GM19099 (cell line): ENCODE results near the gene BARX1.

Experiments
- POLR2A ChIP-seq: IDR thresholded peaks from 3 replicates; pipeline ENCODE4 v1.6.1; 2011; ENCODE audit warnings: low read depth; ENCODE audit not compliant: insufficient read length; ENCODE audit errors: extremely low read depth

Gene BARX1

DNA sequence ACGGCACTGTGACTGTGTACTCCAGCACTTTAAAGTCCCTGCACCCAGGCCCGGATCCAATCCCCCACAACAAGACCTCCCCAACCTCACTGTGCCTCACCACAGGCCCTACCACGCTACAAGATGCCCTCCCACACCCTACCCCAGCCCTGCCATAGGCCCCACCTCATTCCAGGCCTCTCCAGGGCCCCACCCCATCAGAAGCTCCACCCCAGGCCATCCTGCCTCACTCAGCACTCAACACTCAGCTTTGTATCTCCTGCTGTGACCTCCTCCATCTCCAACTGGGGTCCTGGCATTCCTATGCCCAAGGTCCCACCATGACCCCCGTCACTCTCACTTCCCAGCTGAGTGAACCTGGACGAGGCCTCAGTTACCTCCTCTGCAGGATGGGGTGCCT, 38.8 kb downstream of the BARX1 start:
- TF ChIP-seq POLR2A: no peak

DNA sequence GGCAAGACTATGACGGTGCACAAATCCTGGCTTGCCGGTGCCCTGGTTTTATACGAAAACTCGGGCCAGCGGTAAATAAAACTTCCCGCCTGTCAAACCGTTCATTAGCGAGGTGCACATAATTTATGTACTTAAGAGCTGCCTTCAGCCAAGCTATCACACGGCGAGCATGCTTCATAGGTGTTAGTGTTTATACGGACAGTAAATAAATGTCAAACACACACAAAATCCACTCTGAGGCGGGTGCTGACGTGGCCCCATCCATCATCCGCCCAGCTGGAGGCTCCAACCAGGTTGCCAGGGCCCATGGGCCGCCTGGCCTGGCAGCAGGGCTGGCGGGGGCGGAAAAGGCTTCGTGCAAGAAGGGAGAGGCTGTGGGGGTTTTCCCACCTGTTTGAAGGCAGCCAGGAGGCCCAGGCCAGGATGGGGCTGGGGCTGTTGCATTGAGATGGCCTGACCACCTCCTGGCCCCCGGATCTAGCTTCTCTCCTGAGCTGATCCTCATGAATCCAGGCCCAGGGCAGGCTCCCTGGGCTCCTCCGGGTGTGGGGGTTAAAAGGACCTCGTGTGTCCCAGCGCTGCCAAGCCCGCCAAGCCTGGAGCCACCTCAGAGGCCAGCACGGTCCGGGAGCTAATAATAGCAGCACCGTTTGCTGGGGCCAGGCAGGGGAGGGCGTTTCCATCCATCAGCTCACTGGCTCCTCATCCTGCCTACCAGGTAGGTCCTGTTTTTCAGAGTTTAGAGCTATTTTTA, 43.2 kb downstream of the BARX1 start:
- no peak for TF ChIP-seq POLR2A

DNA sequence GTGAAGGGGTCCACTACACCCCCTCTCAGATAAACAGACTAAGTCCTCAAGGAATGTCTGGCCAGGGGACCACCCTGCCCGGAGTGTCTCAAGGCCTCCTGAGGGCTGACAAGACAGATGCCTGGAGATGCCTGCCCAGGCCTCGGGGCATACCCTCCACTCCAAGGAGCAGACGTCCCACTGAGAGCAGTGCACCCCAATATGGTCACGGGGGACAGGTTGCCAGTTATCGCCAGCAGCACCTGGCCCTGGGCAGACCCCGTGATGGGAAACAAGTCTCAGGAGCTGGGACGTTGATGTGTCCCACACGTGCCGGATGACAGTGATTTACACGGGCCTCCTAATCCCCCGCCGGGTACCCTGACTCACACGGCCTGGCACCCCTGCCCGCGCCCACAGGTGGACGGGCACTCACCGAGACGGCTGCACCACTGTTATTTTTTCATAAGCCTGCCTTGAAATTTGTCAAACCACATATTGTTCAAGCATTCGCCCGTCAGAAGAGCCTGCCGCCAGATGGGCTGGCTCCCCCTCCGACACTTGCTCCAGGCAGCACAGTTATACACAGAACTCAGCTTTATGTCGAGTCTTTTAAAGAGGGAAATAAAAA, 43.9 kb downstream of the BARX1 start:
- no peak for TF ChIP-seq POLR2A

DNA sequence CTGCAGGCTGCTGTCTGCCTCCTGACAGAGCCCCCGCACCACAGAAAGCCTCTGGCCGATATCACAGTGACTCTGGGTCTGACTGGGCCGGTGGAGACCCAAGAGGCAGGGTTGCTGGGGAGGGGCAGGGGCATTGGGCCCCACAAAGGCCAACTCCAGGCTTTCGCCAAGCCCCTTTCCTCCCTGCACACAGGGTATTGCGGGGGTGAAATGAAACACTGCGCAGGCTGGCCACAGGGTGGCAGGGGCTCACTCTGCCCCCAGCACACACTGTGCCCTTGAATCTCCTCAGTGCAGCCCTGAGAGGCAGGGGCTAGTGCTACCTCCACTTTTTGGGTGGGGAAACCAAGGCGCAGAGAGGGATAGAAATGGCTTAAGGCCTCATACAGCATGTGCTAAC, 44.6 kb downstream of the BARX1 start:
- TF ChIP-seq POLR2A: no peak

DNA sequence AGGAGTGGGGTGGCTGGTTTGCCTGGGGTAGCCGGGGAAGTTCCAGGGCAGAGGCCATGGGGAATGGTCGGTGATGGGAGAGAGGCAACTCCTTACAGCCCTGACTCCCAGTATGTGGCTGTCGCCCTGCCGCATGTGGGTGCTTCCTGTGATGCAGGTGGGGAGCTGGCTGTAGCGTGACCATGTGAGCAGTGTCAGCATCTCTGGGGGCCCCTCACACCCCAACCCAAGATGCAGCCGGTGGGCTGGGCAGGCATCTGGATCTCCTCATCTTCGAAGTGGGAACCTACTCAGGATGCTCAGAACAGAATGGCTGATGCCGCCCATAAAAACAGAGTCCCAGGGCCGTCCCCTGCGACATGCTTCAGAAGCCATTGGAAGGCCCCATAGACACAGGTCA, 45.0 kb downstream of the BARX1 start:
- no peak for TF ChIP-seq POLR2A

DNA sequence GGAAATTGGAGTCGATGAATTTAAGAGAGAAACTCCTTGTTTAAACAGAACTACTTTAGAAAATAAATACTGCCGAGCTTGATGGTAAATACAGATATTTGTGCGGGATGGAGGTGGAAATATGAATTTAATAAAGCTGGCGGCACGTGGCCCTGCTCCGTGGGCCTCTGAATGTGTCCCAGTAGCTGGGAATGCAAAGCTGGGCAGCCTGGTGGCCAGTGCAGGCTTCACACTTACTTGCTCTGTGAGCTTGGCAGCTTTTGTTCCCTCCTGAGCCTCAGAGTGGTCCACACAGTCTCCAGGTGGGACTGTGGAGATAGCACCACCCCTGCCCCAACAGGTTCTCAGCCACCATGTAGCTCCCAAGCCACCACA, 45.9 kb downstream of the BARX1 start:
- TF ChIP-seq POLR2A: no peak

DNA sequence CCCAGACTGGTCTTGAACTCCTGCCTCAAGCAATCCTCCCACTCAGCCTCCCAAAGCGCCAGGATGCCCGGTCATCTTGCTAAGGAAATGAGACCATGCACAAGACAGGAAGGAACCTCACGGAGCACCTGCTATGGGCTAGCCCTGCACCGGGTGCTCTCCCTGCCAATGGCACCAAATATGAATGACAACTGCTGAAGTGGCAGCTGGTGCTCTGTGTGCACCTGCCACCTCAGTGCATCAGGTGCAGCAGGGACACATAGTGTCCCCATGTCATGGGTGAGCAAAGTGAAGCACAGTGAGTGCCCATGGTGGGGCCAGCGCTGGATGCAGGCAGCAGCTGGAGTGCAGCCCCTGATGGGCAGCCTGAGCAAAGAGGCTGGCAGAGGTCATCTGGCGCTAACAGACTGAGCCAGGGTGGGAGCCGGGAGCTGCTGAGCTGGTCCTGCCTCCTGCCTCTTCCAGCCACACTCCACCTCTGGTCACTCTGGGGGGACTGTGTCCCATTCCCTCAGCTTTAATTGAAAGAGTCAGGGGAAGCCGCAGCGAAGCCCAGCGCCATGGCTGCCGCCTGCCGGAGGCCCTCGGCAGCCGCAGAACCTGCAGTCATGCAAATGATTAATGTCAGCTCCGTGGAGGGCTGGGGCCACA, 46.4 kb downstream of the BARX1 start:
- no peak for TF ChIP-seq POLR2A

DNA sequence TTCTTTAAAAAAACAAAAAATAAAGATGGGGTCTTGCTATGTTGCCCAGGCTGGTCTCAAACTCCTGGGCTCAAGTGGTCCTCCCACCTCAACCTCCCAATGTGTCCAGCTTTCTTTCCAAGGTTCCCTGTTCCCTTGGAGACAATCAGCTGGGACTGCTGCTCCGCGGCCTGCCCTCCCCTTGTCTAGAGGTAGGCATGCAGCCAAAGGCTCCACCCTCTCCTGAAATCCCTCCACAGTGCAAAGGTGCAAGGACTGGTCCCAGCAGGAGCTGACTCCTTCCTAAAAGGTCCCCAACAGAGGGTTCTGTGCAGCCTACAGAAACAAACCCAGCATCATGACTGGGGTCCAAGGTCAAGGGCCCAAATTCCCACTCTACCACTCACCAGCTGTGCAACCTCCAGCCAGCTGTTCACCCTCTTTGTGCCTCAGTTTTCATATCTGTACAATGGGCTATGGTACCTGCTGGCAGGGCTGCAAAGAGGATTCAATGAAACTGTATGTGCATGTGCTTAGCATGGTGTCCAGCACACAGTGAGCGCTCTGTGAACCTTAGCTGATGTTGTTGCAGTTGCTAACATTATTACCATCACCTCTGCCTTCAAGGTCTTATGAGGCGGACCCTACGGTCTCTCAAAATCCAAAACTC, 47.5 kb downstream of the BARX1 start:
- no peak for TF ChIP-seq POLR2A

DNA sequence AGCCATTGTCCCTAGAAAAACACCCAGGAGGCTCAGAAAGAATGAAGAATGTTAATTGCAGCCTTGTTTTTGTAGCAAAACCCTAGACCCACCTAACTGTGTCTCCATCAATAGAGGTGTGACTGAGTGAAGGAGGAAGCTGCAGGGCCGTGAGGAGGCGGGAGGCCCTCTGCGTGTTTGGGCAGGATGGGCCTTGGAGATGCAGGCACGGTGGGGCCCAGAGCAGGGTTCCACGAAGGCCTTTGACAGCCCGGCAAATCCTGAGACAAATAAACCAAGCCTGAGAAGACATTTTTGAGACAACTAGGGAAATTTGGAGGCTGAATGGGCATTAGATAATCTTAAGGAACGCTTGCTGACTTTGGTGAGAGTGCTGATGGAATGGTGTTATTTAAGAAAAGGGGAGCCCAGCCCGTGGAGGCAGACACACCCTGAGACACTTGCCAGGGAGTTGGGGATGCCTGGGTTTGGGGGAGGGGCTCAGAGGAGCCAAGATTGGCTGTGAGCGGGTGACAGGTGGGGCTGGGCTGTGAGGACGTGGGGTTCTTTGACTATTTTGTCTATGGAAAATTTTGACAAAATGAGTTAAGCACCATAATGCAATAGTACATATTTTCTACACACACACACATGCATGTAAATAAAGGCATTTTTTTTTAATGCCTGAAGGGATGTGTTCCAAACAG, 48.8 kb downstream of the BARX1 start:
- TF ChIP-seq POLR2A: no peak

DNA sequence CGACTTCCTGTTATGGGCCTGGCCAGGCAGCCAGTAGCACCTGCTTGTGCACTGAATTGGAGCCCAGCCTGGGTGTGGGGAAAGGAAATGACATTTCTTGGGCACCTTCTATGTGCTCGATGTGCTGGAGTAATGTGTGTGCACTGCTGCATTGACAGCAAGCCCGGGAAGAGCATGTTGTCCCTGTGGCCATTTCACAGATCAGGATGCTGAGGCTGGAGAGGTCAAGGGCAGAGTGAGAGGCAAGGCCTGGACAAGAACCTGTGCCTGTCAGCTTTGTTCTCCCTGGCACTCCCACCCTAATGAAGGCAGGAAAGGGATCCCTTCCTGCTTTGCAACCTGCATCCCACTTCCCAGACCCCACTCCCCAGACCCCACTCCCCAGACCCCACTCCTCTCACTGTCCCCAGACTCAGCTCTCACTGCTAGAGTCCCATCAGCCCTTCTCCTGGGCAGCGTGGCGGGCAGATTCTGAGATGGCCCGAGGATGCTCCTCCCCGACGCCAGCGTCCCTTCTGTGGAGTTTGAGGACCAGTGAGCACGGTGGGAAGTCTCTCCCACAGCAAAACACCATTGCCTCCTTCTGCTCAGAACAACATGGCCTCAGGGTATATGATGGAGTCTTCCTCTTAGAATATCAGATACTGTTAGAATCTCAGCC, 49.6 kb downstream of the BARX1 start:
- no peak for TF ChIP-seq POLR2A

DNA sequence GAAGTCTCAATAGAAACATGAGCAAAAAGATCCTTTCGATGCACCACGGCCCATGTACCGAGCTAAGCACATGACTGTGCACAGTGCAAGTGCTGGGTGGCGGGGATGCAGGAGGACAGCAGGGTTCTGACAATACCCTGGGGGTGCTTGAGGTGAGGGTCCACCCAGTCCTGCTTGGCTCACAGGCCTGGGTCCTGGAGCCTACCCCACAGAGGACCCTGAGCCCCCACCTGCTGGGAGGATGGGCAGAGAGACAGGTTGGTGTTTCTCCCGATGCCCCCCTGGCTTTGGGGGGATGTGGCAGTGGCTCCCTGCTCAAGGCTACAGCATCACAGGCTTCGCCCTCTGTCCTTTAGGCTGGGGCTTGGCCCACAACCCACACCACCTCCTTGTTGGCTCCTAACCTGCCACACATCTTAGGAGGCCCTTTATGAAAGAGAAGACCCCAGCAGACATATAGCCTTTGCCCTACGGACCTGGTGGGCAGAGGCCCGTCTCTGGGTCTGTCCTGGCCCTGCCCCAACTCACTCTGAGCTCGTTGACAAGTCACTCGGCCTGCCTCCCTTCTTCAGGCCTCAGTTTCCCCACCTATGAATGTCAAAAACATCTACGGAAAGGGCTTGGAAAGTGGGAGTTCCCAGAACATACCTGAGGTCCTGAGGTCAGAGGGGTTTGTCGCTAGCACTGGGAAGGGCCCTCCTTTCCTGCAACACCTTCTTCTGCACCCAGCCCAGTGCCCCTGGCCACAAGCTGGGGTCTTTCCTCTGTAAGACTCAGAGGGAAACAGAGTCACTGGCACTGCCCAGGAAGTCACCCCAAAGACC, 50.3 kb downstream of the BARX1 start:
- TF ChIP-seq POLR2A: no peak

DNA sequence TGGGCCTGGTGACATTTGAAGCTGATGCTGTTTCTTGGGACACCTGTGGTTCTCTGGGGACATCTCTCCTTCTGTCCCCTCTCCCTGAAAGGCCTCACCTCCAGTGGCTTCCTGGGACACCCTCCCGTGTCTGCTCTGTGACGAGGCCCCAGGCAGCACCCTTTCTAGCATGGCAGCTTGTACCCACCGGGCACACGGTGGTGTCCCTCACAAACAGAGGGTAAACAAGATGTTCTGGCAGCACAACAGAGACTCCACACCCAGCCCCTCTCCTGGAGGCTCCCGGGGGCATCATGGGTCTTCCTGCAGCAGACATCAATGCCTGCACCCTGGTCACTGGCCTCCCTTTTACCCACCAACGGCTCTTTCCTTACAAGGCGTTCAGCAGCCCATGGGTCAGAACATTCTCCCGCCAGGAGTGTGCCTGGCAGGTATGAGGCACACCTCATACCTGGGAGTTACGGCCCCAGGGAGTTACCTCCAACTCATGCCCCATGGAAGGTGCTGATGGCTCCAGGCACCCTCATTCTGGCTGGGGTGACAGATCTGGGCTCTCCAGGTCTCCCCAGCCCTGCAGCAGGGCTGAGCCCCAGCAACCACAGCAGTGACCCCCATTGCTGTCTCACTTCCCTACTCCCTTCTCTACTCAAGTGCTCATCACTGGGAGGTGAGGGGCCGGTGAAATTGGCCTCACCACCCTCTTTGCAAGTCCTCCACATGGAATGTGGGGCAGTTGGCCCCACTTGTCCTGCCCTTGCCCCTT, 51.1 kb downstream of the BARX1 start:
- no peak for TF ChIP-seq POLR2A

DNA sequence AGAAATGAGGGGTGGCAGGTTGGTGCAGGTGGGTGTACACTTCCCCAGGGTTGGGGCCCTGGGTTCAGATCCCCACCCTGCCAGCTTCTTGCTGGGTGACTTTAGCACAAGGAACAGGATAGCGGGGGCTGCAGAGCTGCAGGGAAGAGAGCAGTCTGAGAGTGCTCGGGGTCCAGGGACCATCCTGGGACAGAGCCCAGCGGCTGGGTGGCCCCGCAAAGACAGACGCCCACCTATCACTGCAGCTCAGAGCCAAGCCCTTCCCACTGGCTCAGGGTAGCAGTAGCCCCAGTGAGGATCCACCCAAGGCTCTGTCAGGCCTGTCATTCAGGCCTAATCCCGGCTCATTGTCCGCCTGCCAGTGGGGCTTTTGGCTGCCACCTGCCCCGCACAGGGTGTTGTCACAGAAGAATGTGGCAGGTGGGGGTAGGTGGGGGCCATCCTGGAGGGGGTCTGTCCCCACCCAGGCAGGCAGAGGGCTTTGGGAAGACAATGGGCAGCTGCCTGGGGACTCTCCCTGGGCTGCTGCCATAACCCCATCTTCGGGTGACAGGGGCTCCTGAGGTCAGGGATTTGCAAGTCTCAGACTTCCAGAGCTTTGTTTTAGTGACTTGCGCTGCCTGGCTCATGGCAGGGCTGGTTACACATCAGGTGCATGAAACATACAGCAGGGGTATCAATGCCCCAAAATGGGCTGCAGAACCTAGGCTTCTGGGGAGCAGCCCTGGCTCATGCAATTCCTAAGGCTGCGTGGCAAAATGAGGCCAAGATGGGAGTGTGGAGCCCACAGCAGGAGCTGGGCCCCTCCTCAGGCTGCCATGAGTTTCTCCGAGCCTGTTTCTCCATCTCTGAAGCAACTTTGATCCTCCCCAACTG, 52.1 kb downstream of the BARX1 start:
- TF ChIP-seq POLR2A: no peak
